Fibroblast of villous mesenchyme (primary cell): ENCODE data around the gene AATK. TPM values are rescaled to one million over a fixed set of nuclear protein-coding genes. Genes with fewer than 3 reads are reported as not detected.

Experiments used
- DNase-seq: peaks from one replicate; pipeline ENCODE4 v3.0.0-alpha.2; 2010; ENCODE audit warnings: low read depth
- H3K4me3 ChIP-seq: 2 replicates; pipeline ENCODE4 v1.5.1; 2011; ENCODE audit warnings: low read depth, mild to moderate bottlenecking, low read length
- total RNA-seq: library from RNA; depleted of rRNA; stranded (reverse); fragments of >200 nt; gene quantifications from 2 replicates; pipeline ENCODE4 v1.2.3, GENCODE V29; 2012
- TF ChIP-seq, protein P1 (sequence below): IDR thresholded peaks from 2 replicates; pipeline ENCODE4 v1.5.1; 2012; ENCODE audit warnings: low read depth, mild to moderate bottlenecking, low read length; ENCODE audit not compliant: insufficient read depth

AATK gene
- total RNA-seq, 1 donor: under 0.01 TPM

DNA sequence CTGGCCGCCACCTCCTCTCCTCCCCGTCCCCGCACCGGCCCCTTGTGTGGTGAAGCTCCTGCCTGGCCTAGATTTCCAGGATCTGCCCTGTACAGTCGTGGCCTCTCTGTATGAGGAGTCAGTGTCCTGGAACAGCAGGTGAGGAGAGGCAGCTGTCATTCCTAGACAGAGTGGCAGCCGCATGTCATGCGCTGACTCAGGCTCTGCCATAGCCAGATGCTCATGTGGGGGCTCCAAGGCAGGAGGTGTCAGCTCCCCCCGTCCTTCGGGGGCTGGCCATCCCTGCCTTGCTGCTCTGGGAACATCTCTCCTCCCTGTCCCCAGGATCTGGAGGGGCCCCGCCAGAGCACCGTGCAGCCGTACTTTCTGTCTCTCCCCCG is 70.6 kb downstream of the AATK start:
- peak overlapping the region; percentile 6 for H3K4me3 ChIP-seq
- TF ChIP-seq, protein P1, sequence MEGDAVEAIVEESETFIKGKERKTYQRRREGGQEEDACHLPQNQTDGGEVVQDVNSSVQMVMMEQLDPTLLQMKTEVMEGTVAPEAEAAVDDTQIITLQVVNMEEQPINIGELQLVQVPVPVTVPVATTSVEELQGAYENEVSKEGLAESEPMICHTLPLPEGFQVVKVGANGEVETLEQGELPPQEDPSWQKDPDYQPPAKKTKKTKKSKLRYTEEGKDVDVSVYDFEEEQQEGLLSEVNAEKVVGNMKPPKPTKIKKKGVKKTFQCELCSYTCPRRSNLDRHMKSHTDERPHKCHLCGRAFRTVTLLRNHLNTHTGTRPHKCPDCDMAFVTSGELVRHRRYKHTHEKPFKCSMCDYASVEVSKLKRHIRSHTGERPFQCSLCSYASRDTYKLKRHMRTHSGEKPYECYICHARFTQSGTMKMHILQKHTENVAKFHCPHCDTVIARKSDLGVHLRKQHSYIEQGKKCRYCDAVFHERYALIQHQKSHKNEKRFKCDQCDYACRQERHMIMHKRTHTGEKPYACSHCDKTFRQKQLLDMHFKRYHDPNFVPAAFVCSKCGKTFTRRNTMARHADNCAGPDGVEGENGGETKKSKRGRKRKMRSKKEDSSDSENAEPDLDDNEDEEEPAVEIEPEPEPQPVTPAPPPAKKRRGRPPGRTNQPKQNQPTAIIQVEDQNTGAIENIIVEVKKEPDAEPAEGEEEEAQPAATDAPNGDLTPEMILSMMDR: no peak
- DNase-seq: no peak

GRCh38 chr17:81094509-81095382 is 71.3 kb downstream of the AATK start:
- peak; percentile 100 for DNase-seq
- TF ChIP-seq, protein P1: peak; percentile 6
- H3K4me3 ChIP-seq: peak overlapping the region; percentile 6

DNA sequence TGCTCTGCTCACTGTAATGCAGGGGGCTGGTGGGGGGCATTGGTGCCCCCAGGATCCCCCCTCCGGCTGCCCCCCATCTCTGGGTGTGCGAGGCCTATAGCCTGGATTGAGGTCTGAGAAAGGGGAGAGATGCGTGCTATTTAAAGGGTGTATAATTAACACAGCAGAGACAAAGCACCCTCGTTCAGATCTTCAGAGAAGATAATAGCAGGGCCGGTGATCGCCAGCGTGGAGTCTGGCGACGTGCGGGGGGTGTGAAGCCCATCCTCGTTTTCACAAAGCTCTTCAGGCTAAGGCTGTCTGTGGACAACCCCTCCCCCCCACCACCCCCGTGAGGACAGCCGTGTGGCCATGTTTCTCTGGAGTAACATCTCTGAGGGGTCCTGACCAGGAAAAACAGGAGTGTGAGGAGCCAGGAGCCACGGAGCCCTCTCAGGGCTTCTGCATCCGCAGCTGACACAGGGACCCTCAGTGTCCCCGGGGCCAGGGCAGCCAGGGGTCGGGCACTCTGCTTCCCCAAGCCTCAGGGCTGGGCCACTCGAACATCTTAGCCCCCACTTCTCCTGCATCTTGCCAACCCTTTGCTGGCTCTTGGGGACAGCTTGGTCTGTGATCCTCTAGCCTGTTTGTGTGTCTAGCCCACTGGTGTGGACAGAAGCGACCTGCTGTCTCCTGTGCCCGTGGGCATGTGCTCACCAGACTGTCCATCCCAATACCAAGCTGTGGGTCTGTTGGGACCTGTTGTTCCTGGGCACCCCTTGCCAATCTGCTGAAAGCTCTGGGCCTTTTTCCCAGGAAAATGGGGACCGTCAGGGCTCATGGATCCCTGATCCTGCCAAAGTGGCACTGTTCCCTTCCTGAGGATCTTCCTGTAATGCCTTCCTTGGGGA is 72.2 kb downstream of the AATK start:
- no peak for DNase-seq
- TF ChIP-seq, protein P1: no peak
- H3K4me3 ChIP-seq: no peak overlapping the region

- DNase-seq: no peak
- H3K4me3 ChIP-seq: no peak overlapping the region
- TF ChIP-seq, protein P1: no peak
Observed at GRCh38 chr17:81092518-81093095, 73.4 kb downstream of the AATK start.

- TF ChIP-seq, protein P1: no peak
- H3K4me3 ChIP-seq: no peak overlapping the region
- DNase-seq: no peak
Observed at GRCh38 chr17:81091774-81092517, 74.1 kb downstream of the AATK start.

GRCh38 chr17:81091154-81091553 is 74.9 kb downstream of the AATK start:
- TF ChIP-seq, protein P1: no peak
- no peak overlapping the region for H3K4me3 ChIP-seq
- DNase-seq: no peak
